Stimulated activated naive CD8-positive, alpha-beta T cell treated with anti-CD3 and anti-CD28 coated beads, Interleukin-15, amount 100 ng/mL, for 72 hours (primary cell): ENCODE measurements around the gene RENBP.

Experiments used
- ATAC-seq: fragments of 150-1000 bp; cut with Tn5 transposase; 2 replicates; pipeline ENCODE4 v1.10.0; 2021; ENCODE audit warnings: mild to moderate bottlenecking, moderate library complexity
- DNase-seq, 2 donors: peaks; one replicate each; pipeline ENCODE4 v3.0.0; 2021 to 2022
- H3K27ac Mint-ChIP-seq, 2 donors: one replicate each; pipeline ENCODE4 v1.8.0; 2022; ENCODE audit warnings: mild to moderate bottlenecking in 2 of 2, mixed read lengths in 2 of 2, moderate library complexity in 2 of 2
- H3K27me3 Mint-ChIP-seq: one replicate; pipeline ENCODE4 v1.8.0; 2022; ENCODE audit warnings: mixed read lengths
- H3K4me1 Mint-ChIP-seq: one replicate; pipeline ENCODE4 v1.8.0; 2022; ENCODE audit warnings: mild to moderate bottlenecking, mixed read lengths
- H3K4me3 Mint-ChIP-seq, 2 donors: one replicate each; pipeline ENCODE4 v1.8.0; 2022; ENCODE audit warnings: mild to moderate bottlenecking in 2 of 2, mixed read lengths in 2 of 2, moderate library complexity in 1 of 2
- H3K9me3 Mint-ChIP-seq, 2 donors: one replicate each; pipeline ENCODE4 v1.8.0; 2022; ENCODE audit warnings: mixed read lengths in 2 of 2

The RENBP gene

GRCh38 chrX:153951683-153952372 lies 7.4 kb upstream of the RENBP start:
- Mint-ChIP-seq H3K9me3 (no peaks in the 10 kb centered on the region), H3K27ac (peak overlapping the region in 1 of 2 donors; percentile 93), H3K4me1 (peaks cover 81% of the 10 kb centered on the region), H3K27me3 (no peaks in the 10 kb centered on the region), H3K4me3 (peak overlapping the region in 1 of 2 donors; percentile 40)
- ATAC-seq (no peak), DNase-seq (no peak)

GRCh38 chrX:153950127-153950526 lies 5.7 kb upstream of the RENBP start:
- H3K27me3 Mint-ChIP-seq, result no peaks in the 10 kb centered on the region
- peak overlapping the region in 1 of 2 donors; percentile 61 for H3K4me3 Mint-ChIP-seq
- H3K27ac Mint-ChIP-seq, result peak overlapping the region in 1 of 2 donors; percentile 25
- ATAC-seq (no peak), DNase-seq (no peak)
- no peaks in the 10 kb centered on the region for H3K9me3 Mint-ChIP-seq
- peaks cover 73% of the 10 kb centered on the region for H3K4me1 Mint-ChIP-seq

GRCh38 chrX:153948847-153949805 lies 4.7 kb upstream of the RENBP start:
- Mint-ChIP-seq H3K4me3 (peak overlapping the region; percentile 61 to 62), H3K27me3 (no peaks in the 10 kb centered on the region), H3K27ac (peak overlapping the region; percentile 80 to 83), H3K9me3 (no peaks in the 10 kb centered on the region), H3K4me1 (peaks cover 71% of the 10 kb centered on the region)
- ATAC-seq (no peak), DNase-seq (no peak)

GRCh38 chrX:153948002-153948466 lies 3.6 kb upstream of the RENBP start:
- peaks cover 74% of the 10 kb centered on the region for H3K4me1 Mint-ChIP-seq
- no peaks in the 10 kb centered on the region for H3K27me3 Mint-ChIP-seq
- ATAC-seq, result no peak
- H3K4me3 Mint-ChIP-seq, result peak overlapping the region; percentile 49 to 63
- peak overlapping the region; percentile 7 to 83 for H3K27ac Mint-ChIP-seq
- no peak for DNase-seq
- no peaks in the 10 kb centered on the region for H3K9me3 Mint-ChIP-seq

- peak; percentile 79 for ATAC-seq
- Mint-ChIP-seq H3K4me3 (peak overlapping the region; percentile 16 to 53), H3K27ac (peak overlapping the region; percentile 54 to 83), H3K4me1 (peaks cover 72% of the 10 kb centered on the region), H3K9me3 (no peaks in the 10 kb centered on the region), H3K27me3 (no peaks in the 10 kb centered on the region)
- DNase-seq, result peak; percentile 73 to 83
Observed at GRCh38 chrX:153947009-153947769, 2.7 kb upstream of the RENBP start.

- Mint-ChIP-seq H3K4me3 (no peak overlapping the region), H3K27me3 (no peaks in the 10 kb centered on the region), H3K27ac (no peak overlapping the region), H3K4me1 (peaks cover 70% of the 10 kb centered on the region), H3K9me3 (no peaks in the 10 kb centered on the region)
- DNase-seq (no peak), ATAC-seq (no peak)
Observed at GRCh38 chrX:153945956-153946943, 1.8 kb upstream of the RENBP start.

GRCh38 chrX:153944800-153945150 lies 332 bp upstream of the RENBP start:
- H3K4me1 Mint-ChIP-seq, result peaks cover 62% of the 10 kb centered on the region
- no peak overlapping the region for H3K27ac Mint-ChIP-seq
- ATAC-seq (peak; percentile 36), DNase-seq (no peak)
- peak overlapping the region; percentile 89 to 96 for H3K4me3 Mint-ChIP-seq
- H3K27me3 Mint-ChIP-seq, result no peaks in the 10 kb centered on the region
- no peaks in the 10 kb centered on the region for H3K9me3 Mint-ChIP-seq

- Mint-ChIP-seq H3K4me1 (peaks cover 49% of the 10 kb centered on the region), H3K27me3 (no peaks in the 10 kb centered on the region), H3K4me3 (peak overlapping the region; percentile 84 to 86), H3K27ac (peak overlapping the region; percentile 48 to 65), H3K9me3 (no peaks in the 10 kb centered on the region)
- no peak for ATAC-seq
- no peak for DNase-seq
Observed at GRCh38 chrX:153941336-153942252, 2.8 kb downstream of the RENBP start.

- Mint-ChIP-seq H3K9me3 (no peaks in the 10 kb centered on the region), H3K4me3 (peak overlapping the region; percentile 18 to 26), H3K4me1 (peaks cover 54% of the 10 kb centered on the region), H3K27me3 (no peaks in the 10 kb centered on the region), H3K27ac (no peak overlapping the region)
- ATAC-seq (no peak), DNase-seq (no peak)
Observed at GRCh38 chrX:153939573-153939972, 4.9 kb downstream of the RENBP start.

GRCh38 chrX:153938226-153938786 lies 6.1 kb downstream of the RENBP start:
- DNase-seq (peak in 1 of 2 donors; percentile 29), ATAC-seq (peak; percentile 37)
- peaks cover 47% of the 10 kb centered on the region for H3K4me1 Mint-ChIP-seq
- peak overlapping the region in 1 of 2 donors; percentile 83 for H3K27ac Mint-ChIP-seq
- no peaks in the 10 kb centered on the region for H3K9me3 Mint-ChIP-seq
- peak overlapping the region; percentile 4 to 5 for H3K4me3 Mint-ChIP-seq
- no peaks in the 10 kb centered on the region for H3K27me3 Mint-ChIP-seq

GRCh38 chrX:153937056-153937455 lies 7.4 kb downstream of the RENBP start:
- H3K27me3 Mint-ChIP-seq, result no peaks in the 10 kb centered on the region
- H3K4me3 Mint-ChIP-seq, result no peak overlapping the region
- DNase-seq (no peak), ATAC-seq (no peak)
- H3K4me1 Mint-ChIP-seq, result peaks cover 52% of the 10 kb centered on the region
- no peak overlapping the region for H3K27ac Mint-ChIP-seq
- H3K9me3 Mint-ChIP-seq, result no peaks in the 10 kb centered on the region

GRCh38 chrX:153935326-153935851 lies 9.1 kb downstream of the RENBP start:
- peak in 1 of 2 donors; percentile 28 for DNase-seq
- H3K27ac Mint-ChIP-seq, result no peak overlapping the region
- no peak for ATAC-seq
- no peaks in the 10 kb centered on the region for H3K27me3 Mint-ChIP-seq
- H3K9me3 Mint-ChIP-seq, result no peaks in the 10 kb centered on the region
- peak overlapping the region; percentile 57 to 72 for H3K4me3 Mint-ChIP-seq
- peaks cover 59% of the 10 kb centered on the region for H3K4me1 Mint-ChIP-seq

GRCh38 chrX:153934762-153935325 lies 9.6 kb downstream of the RENBP start, which contains the start of gene NAA10:
NAA10 (minus strand) TSS chrX:153935037; CDS start chrX:153934904, 133 bp downstream.
- ATAC-seq (peak; percentile 82), DNase-seq (peak; percentile 54 to 55)
- no peaks in the 10 kb centered on the region for H3K27me3 Mint-ChIP-seq
- peak within 1 kb of the TSS; percentile 84 to 87 for H3K4me3 Mint-ChIP-seq
- H3K4me1 Mint-ChIP-seq, result peaks cover 62% of the 10 kb centered on the region
- no peaks in the 10 kb centered on the region for H3K9me3 Mint-ChIP-seq
- H3K27ac Mint-ChIP-seq, result peak within 1 kb of the TSS; percentile 42 to 69
